Uterus (tissue), 4 donors: ENCODE results near the gene DGLUCY. TPM values are rescaled to one million over a fixed set of nuclear protein-coding genes. Genes with fewer than 3 reads are reported as not detected.

Experiments
- DNase-seq, 2 donors: peaks; one replicate each; pipeline ENCODE4 v3.0.0-alpha.2; 2019 to 2020
- H3K27ac ChIP-seq, 2 donors: fragments of 200-600 bp; sonication (generic); 1 replicate in 1 of 2; 2 replicates in 1 of 2; pipeline ENCODE4 v1.5.1; 2016 to 2018
- H3K27me3 ChIP-seq, 2 donors: fragments of 200-600 bp; sonication (generic); one replicate each; pipeline ENCODE4 v1.5.1; 2018 to 2019; ENCODE audit warnings: control low read depth in 1 of 2
- H3K36me3 ChIP-seq, 2 donors: fragments of 200-600 bp; sonication (generic); one replicate each; pipeline ENCODE4 v1.5.1; 2019; ENCODE audit warnings: control low read depth in 1 of 2
- H3K4me1 ChIP-seq, 2 donors: fragments of 200-600 bp; sonication (generic); one replicate each; pipeline ENCODE4 v1.5.1; 2018 to 2019; ENCODE audit warnings: control low read depth in 1 of 2
- H3K4me3 ChIP-seq, 2 donors: fragments of 200-600 bp; sonication (generic); 1 replicate in 1 of 2; 2 replicates in 1 of 2; pipeline ENCODE4 v1.5.1; 2018 to 2019; ENCODE audit warnings: mild to moderate bottlenecking in 1 of 2
- H3K9me3 ChIP-seq, 2 donors: fragments of 200-600 bp; sonication (generic); one replicate each; pipeline ENCODE4 v1.5.1; 2019; ENCODE audit warnings: control low read depth in 1 of 2
- POLR2A ChIP-seq, 2 donors: fragments of 450-650 bp; IDR thresholded peaks; one replicate each; pipeline ENCODE4 v1.6.1; 2016; ENCODE audit warnings: antibody characterized with exemption in 2 of 2, mild to moderate bottlenecking in 1 of 2, moderate library complexity in 1 of 2
- intact Hi-C: fragments of 100-400 bp; cut with DNase I; formaldehyde crosslinking; loops from one replicate; pipeline ENCODE4 v1.15.1; 2023; ENCODE audit warnings: low total_unique reads
- small RNA-seq: library from RNA; depleted of rRNA; stranded (forward); fragments of <200 nt; gene quantifications from one replicate; pipeline ENCODE3, GENCODE V24; 2016
- total RNA-seq, 4 donors: library from RNA; depleted of rRNA in 3 of 4; stranded (reverse); fragments of >200 nt in 3 of 4; gene quantifications; one replicate each; pipeline versions ENCODE4 v1.1.0 to v1.2.4, GENCODE V29; 2014 to 2023
- TF ChIP-seq, protein P1 (sequence below), 4 experiments: fragments of 200-600 bp in 2 of 4; fragments of 450-650 bp in 2 of 4; sonication (generic) in 2 of 4; IDR thresholded peaks; one replicate each; pipeline ENCODE4 v1.5.1; 2016 to 2019; ENCODE audit warnings: antibody characterized with exemption in 4 of 4, mild to moderate bottlenecking in 2 of 4, moderate library complexity in 1 of 4
- donor health status: DM: yes; HTN: yes; CAD: no.

Gene DGLUCY
- total RNA-seq, 4 donors from 2014 or later = 14.7 to 81.5 (median 61.6) TPM

DNA sequence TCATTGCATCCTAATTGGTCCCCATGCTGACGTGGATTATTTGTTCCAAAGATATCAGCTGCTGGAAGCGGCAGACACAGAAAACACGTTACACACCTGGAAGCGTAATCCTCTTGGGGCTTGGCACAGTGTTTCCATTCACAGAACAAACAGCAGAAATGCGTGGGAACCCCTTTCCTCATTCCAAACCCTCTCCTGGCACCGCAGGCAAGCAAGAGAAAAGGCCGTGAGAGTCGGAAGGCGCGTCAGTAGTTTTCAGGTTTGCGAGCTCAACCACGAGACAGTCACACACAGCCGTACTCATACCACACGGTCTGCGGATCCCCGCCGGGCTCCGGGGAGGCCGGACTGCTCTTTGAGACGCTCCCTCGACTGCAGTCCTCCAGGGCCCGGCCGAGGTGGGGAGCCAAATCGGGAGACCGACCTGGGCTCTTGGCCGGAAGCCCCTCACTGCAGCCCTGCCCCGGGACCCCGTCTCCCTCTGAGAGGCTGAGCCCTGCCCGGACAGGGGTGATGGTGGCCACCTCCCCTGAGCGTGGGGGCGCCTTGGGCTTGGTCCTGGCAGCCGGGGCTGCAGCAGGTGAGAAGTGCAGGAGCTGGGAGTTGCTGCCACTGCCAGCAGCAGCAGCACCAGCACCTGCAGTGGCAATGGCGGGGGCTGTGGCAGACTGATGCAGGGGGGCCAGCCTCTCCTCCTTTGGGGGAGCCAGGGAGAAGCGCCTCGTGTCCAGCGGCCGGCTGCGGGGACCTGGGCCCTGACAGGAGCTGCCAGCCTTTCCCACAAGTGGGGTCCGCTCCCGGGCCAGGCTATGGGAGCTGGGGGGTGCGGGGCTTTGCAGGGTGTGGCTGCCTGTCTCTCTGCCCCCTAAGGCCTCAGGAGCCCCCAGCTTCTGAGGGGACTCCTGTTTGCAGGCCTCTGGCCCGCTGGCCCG is 158.7 kb downstream of the DGLUCY start:
- intact Hi-C loops = no loop called here
- no peaks in the 10 kb centered on the region for H3K4me1 ChIP-seq
- DNase-seq = no peak
- H3K9me3 ChIP-seq = no peaks in the 10 kb centered on the region
- H3K27me3 ChIP-seq = no peaks in the 10 kb centered on the region
- H3K36me3 ChIP-seq = no peaks in the 10 kb centered on the region
- H3K27ac ChIP-seq = no peak overlapping the region
- H3K4me3 ChIP-seq = no peak overlapping the region
- TF ChIP-seq, protein P1, sequence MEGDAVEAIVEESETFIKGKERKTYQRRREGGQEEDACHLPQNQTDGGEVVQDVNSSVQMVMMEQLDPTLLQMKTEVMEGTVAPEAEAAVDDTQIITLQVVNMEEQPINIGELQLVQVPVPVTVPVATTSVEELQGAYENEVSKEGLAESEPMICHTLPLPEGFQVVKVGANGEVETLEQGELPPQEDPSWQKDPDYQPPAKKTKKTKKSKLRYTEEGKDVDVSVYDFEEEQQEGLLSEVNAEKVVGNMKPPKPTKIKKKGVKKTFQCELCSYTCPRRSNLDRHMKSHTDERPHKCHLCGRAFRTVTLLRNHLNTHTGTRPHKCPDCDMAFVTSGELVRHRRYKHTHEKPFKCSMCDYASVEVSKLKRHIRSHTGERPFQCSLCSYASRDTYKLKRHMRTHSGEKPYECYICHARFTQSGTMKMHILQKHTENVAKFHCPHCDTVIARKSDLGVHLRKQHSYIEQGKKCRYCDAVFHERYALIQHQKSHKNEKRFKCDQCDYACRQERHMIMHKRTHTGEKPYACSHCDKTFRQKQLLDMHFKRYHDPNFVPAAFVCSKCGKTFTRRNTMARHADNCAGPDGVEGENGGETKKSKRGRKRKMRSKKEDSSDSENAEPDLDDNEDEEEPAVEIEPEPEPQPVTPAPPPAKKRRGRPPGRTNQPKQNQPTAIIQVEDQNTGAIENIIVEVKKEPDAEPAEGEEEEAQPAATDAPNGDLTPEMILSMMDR (IDR thresholded peaks at IDR 0.05) = no peak
- TF ChIP-seq POLR2A (IDR thresholded peaks at IDR 0.05) = no peak

- H3K4me3 ChIP-seq = no peak overlapping the region
- intact Hi-C loops = no loop called here
- H3K36me3 ChIP-seq = no peaks in the 10 kb centered on the region
- DNase-seq = no peak
- TF ChIP-seq POLR2A (IDR thresholded peaks at IDR 0.05) = no peak
- TF ChIP-seq, protein P1 (IDR thresholded peaks at IDR 0.05) = no peak
- H3K27me3 ChIP-seq = no peaks in the 10 kb centered on the region
- no peaks in the 10 kb centered on the region for H3K4me1 ChIP-seq
- no peaks in the 10 kb centered on the region for H3K9me3 ChIP-seq
- no peak overlapping the region for H3K27ac ChIP-seq
These were observed 159.5 kb downstream of the DGLUCY start for GRCh38 chr14:91273273-91273884.

- TF ChIP-seq, protein P1 (IDR thresholded peaks at IDR 0.05) = no peak
- no peak for TF ChIP-seq POLR2A (IDR thresholded peaks at IDR 0.05)
- no peaks in the 10 kb centered on the region for H3K36me3 ChIP-seq
- DNase-seq = no peak
- no peak overlapping the region for H3K4me3 ChIP-seq
- intact Hi-C loops = no loop called here
- H3K4me1 ChIP-seq = no peaks in the 10 kb centered on the region
- no peaks in the 10 kb centered on the region for H3K27me3 ChIP-seq
- H3K9me3 ChIP-seq = no peaks in the 10 kb centered on the region
- H3K27ac ChIP-seq = no peak overlapping the region
These were observed 160.0 kb downstream of the DGLUCY start for GRCh38 chr14:91273885-91274273.

DNA sequence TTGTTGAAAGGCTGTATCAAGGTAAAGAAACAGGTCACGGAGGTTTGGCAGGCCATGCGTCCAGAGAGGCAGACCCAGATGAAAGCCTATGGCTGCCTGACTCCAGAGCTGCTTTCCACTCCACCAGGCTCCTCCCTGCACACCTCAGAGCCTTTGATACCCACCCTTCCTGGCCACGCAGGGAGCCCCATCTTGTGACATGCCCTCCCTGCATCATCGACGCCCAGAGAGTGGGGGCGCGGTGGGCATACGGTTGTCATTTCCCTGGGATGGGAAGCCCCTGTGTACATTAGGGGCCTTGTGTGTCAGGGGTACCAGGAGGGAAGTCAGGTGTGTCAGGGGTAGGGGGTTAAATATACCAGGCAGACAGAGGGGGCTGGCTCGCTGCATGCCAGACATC is 160.9 kb downstream of the DGLUCY start:
- no peaks in the 10 kb centered on the region for H3K4me1 ChIP-seq
- TF ChIP-seq, protein P1 (IDR thresholded peaks at IDR 0.05) = no peak
- TF ChIP-seq POLR2A (IDR thresholded peaks at IDR 0.05) = no peak
- no peaks in the 10 kb centered on the region for H3K9me3 ChIP-seq
- no peak for DNase-seq
- H3K4me3 ChIP-seq = no peak overlapping the region
- H3K36me3 ChIP-seq = no peaks in the 10 kb centered on the region
- no peak overlapping the region for H3K27ac ChIP-seq
- H3K27me3 ChIP-seq = no peaks in the 10 kb centered on the region
- intact Hi-C loops = no loop called here

Small RNA genes lying within 50 kb of the gene (small RNA-seq; reads per million reads assigned to genes)
- gene RNU7-30P = not detected
- not detected for gene SNORA11B

Other genes with a start within 250 kb of the DGLUCY start
- 10 to 100 TPM in 2 of 4 donors, 1 to 10 TPM in 2; 3.8 to 20.0 (median 14.8) TPM for gene RPS6KA5, start 53.4 kb upstream of the DGLUCY start, total RNA-seq
- under 1 TPM in 2 of 4 donors, not detected in 2; 0.48 to 0.98 TPM for gene GPR68, start 130.6 kb downstream of the DGLUCY start, total RNA-seq